ENCODE measurements around the gene IQSEC1. TPM values are rescaled to one million over a fixed set of nuclear protein-coding genes. Genes with fewer than 3 reads are reported as not detected.

IQSEC1 gene
- total and polyA plus RNA-seq, 2 of the 8 experiments (the other 6 are each of a cell fraction or from before 2014, with no cell fraction given), result 6.8 to 28.8 TPM

DNA sequence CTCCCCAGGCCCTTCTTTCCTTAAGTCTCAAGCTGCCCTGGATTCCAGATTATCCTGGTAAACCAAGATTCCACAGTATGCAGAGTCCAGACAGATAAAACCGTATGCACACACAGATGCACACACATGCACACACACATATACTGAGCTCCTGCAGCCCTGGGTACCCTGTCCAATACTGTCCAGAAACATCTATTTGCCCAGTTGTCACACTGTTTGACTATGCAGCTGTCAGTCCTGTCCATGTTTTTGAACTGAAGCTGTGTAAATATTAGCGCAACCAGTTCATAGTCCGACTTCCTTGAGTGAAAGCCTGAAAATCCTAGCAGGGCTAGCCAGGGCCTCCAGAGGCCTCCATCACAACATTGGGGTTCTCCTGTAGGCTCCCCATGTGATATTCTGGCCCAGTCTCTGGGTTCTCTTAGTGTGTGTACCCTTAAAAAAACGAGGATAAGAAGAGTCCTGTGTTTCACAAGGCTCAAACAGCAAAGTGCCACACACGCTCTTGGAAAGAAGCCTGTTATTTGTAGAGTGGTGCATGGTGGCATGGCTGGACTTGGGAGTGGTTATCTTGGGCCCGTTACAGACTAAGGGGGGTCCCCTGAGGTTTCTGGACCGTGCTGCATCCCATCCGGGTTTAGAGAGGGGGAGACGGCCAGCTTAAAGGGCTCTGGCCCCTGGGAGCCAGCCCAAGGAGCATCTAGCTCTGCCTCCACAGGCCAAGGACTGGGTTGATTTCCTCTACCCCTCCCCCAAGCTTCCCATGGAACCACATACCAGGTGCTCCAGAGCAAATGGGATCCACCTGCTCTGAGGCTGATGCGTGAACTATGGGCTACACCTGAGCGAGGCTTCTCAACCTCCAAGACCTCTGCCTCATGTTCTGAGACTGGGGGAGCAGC, 108.3 kb downstream of the IQSEC1 start:
- Histone ChIP-seq H3K4me1 (replicated peaks in 1 of 4; ENCODE audit: control insufficient read depth in 3 of 4, insufficient read depth in 4 of 4, low read length in 3 of 4) (peaks cover 2 to 27% (median 10%) of the 10 kb centered on the region in 4 experiments), H2BK20ac (ENCODE audit: low read length) (no peak overlapping the region), H3K27ac (ENCODE audit: low read depth, low read length) (no peak overlapping the region), H4K8ac (ENCODE audit: extremely low read depth, insufficient read depth, low read length) (no peak overlapping the region), H3K9me3 (ENCODE audit: insufficient read depth in 2 of 2, low read depth in 1 of 2, low read length in 1 of 2) (no peaks in the 10 kb centered on the region), H3K56ac (replicated peaks; ENCODE audit: insufficient read length, low read depth, low read length) (no peak overlapping the region), H2BK5ac (ENCODE audit: low read depth, low read length) (no peak overlapping the region), H2BK120ac (replicated peaks; ENCODE audit: low read depth, low read length) (no peak overlapping the region), H3K23me2 (ENCODE audit: low read depth, low read length) (peaks cover 5% of the 10 kb centered on the region), H3K14ac (ENCODE audit: insufficient read length) (no peak overlapping the region), H3K79me2 (ENCODE audit: control insufficient read depth in 1 of 2, insufficient read depth in 2 of 2, low read length in 2 of 2) (peaks cover 0 to 45% of the 10 kb centered on the region in 2 experiments; a peak in 2 of 4 replicates), H4K5ac (ENCODE audit: insufficient read length, low read depth, low read length) (no peak overlapping the region), H3K9ac (replicated peaks in 1 of 4; ENCODE audit: extremely low read depth in 1 of 4, low read depth in 3 of 4, low read length in 3 of 4) (no peak overlapping the region), H3K4ac (replicated peaks; ENCODE audit: insufficient read length, low read depth, low read length) (no peak overlapping the region), H3K23ac (ENCODE audit: insufficient read length) (no peak overlapping the region), H2AK5ac (ENCODE audit: low read depth, low read length) (no peak overlapping the region), H3K4me2 (ENCODE audit: insufficient read depth in 1 of 2, low read depth in 2 of 2, low read length in 2 of 2) (no peak overlapping the region; a peak in 1 of 4 replicates), H3K27me3 (replicated peaks in 1 of 4; ENCODE audit: control insufficient read depth in 3 of 4, extremely low read depth in 1 of 4, insufficient read depth in 3 of 4, low read length in 3 of 4) (peaks cover 0 to 12% (median 2%) of the 10 kb centered on the region in 4 experiments; a peak in 5 of 7 replicates), H2BK15ac (ENCODE audit: low read length) (no peak overlapping the region), H4K20me1 (replicated peaks in 1 of 2; ENCODE audit: control insufficient read depth in 1 of 2, insufficient read depth in 2 of 2, low read length in 2 of 2) (peaks cover 14 to 43% of the 10 kb centered on the region in 2 experiments), H4K91ac (replicated peaks; ENCODE audit: insufficient read length, low read length) (no peak overlapping the region), H3K4me3 (ENCODE audit: extremely low read depth in 1 of 4, insufficient read depth in 2 of 4, low read depth in 3 of 4, low read length in 4 of 4) (no peak overlapping the region), H2AFZ (ENCODE audit: low read length) (no peak overlapping the region), H3K36me3 (ENCODE audit: control insufficient read depth in 2 of 4, insufficient read depth in 4 of 4, low read length in 3 of 4) (no peaks in the 10 kb centered on the region), H2BK12ac (ENCODE audit: low read depth, low read length) (no peak overlapping the region), H3K18ac (ENCODE audit: extremely low read depth, low read length) (no peak overlapping the region), H3K79me1 (ENCODE audit: low read depth, low read length) (peaks cover 31% of the 10 kb centered on the region)
- TF ChIP-seq CBX5 (IDR thresholded peaks at IDR 0.05; ENCODE audit: low read depth, low read length), result no peak
- TF ChIP-seq, protein P1, sequence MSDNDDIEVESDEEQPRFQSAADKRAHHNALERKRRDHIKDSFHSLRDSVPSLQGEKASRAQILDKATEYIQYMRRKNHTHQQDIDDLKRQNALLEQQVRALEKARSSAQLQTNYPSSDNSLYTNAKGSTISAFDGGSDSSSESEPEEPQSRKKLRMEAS (IDR thresholded peaks at IDR 0.05), result 0 out of 2 replicates have a peak, but pooled peaks have one; percentile 13
- ChIA-PET POLR2A (ENCODE audit: partially characterized antibody) (interaction anchor here (0.8 to 3.6 kb wide), 5 partner anchors 8 to 67 kb away, joined by 3 to 15 read pairs (median 3); no protein-coding TSS in a partner anchor), CTCF (ENCODE audit: partially characterized antibody) (interaction anchor here (0.6 to 25.8 kb wide), 11 partner anchors 12 to 137 kb away, joined by 3 to 267 read pairs (median 4); no protein-coding TSS in a partner anchor)
- WGBS, 2 experiments (ENCODE audit: extremely low coverage in 1 of 2, insufficient coverage in 1 of 2, insufficient read length in 1 of 2, insufficient replicate concordance in 2 of 2, low coverage in 1 of 2, low lambda C conversion rate in 2 of 2, missing lambda C conversion rate in 1 of 2), result 83% methylated on average over 11 of the region's 11 CpGs; no CpG with 5 or more reads in 1 of the 2 experiments
- FAIRE-seq, result no peak
- DNase-seq (ENCODE audit: low read depth in 1 of 2, low spot score in 2 of 2), result no peak
